ENCODE results near the gene FBXO40.
"Not testable (repeated sequence)": the region's sequence is repeated elsewhere in the genome, so short reads cannot be mapped to it uniquely, and the experiment has no call there.

Gene FBXO40

GRCh38 chr3:121598564-121598963 is 5.4 kb downstream of the FBXO40 start:
- no peak overlapping the region for H2AFZ ChIP-seq (ENCODE audit: low read depth, low read length)

DNA sequence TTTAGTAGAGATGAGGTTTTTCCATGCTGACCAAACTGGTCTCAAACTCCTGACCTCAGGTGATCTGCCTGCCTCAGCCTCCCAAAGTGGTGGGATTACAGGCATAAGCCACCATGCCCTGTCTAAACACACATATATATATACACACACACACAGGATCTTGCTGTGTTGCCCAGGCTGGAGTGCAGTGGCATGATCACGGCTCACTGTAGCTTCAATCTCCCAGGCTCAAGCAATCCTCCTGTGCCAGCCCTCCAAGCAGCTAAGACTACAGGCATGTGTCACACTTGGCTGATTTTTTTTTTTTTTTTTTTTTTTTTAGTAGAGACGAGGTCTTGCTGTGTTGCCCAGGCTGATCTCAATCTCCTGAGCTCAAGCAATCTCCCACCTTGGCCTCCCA is 6.7 kb downstream of the FBXO40 start:
- H3K9ac ChIP-seq (ENCODE audit: low read depth, low read length); H2AFZ ChIP-seq (ENCODE audit: low read depth, low read length); H3K9me3 ChIP-seq (ENCODE audit: insufficient read depth, low read length, severe bottlenecking); H3K4me1 ChIP-seq (ENCODE audit: insufficient read depth, low read length); H3K36me3 ChIP-seq (ENCODE audit: insufficient read depth, low read length); DNase-seq; H3K4me3 ChIP-seq (ENCODE audit: low read depth in 1 of 2, low read length in 2 of 2); H3K79me2 ChIP-seq (ENCODE audit: insufficient read depth, low read length); H3K27me3 ChIP-seq (ENCODE audit: insufficient read depth, low read length, poor library complexity); ATAC-seq (ENCODE audit: insufficient read depth, low read depth); H4K20me1 ChIP-seq (ENCODE audit: insufficient read depth, low read length); H3K27ac ChIP-seq (ENCODE audit: low read length); H3K4me2 ChIP-seq (ENCODE audit: insufficient read depth, low read length): not testable (repeated sequence)

More at GRCh38 chr3:121598564-121598963, 5.4 kb downstream of the FBXO40 start:
- no peak for TF ChIP-seq EZH2 (IDR thresholded peaks at IDR 0.05; ENCODE audit: borderline replicate concordance, low read depth, low read length, severe bottlenecking)
- TF ChIP-seq, protein P1, sequence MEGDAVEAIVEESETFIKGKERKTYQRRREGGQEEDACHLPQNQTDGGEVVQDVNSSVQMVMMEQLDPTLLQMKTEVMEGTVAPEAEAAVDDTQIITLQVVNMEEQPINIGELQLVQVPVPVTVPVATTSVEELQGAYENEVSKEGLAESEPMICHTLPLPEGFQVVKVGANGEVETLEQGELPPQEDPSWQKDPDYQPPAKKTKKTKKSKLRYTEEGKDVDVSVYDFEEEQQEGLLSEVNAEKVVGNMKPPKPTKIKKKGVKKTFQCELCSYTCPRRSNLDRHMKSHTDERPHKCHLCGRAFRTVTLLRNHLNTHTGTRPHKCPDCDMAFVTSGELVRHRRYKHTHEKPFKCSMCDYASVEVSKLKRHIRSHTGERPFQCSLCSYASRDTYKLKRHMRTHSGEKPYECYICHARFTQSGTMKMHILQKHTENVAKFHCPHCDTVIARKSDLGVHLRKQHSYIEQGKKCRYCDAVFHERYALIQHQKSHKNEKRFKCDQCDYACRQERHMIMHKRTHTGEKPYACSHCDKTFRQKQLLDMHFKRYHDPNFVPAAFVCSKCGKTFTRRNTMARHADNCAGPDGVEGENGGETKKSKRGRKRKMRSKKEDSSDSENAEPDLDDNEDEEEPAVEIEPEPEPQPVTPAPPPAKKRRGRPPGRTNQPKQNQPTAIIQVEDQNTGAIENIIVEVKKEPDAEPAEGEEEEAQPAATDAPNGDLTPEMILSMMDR (IDR thresholded peaks at IDR 0.05; ENCODE audit: borderline replicate concordance, extremely low read depth, low read length, poor library complexity, severe bottlenecking): no peak
- ATAC-seq (ENCODE audit: insufficient read depth, low read depth) (no peak), DNase-seq (no peak)
- no peak overlapping the region for H3K9ac ChIP-seq (ENCODE audit: low read depth, low read length)
- no peaks in the 10 kb centered on the region for H3K36me3 ChIP-seq (ENCODE audit: insufficient read depth, low read length)
- no peaks in the 10 kb centered on the region for H3K27me3 ChIP-seq (ENCODE audit: insufficient read depth, low read length, poor library complexity)
- no peak overlapping the region for H3K27ac ChIP-seq (ENCODE audit: low read length)
- H3K4me3 ChIP-seq (ENCODE audit: low read depth in 1 of 2, low read length in 2 of 2): no peak overlapping the region
- no peaks in the 10 kb centered on the region for H3K79me2 ChIP-seq (ENCODE audit: insufficient read depth, low read length)
- no peaks in the 10 kb centered on the region for H4K20me1 ChIP-seq (ENCODE audit: insufficient read depth, low read length)
- H3K4me2 ChIP-seq (ENCODE audit: insufficient read depth, low read length): no peak overlapping the region
- no peaks in the 10 kb centered on the region for H3K9me3 ChIP-seq (ENCODE audit: insufficient read depth, low read length, severe bottlenecking)
- no peaks in the 10 kb centered on the region for H3K4me1 ChIP-seq (ENCODE audit: insufficient read depth, low read length)

DNA sequence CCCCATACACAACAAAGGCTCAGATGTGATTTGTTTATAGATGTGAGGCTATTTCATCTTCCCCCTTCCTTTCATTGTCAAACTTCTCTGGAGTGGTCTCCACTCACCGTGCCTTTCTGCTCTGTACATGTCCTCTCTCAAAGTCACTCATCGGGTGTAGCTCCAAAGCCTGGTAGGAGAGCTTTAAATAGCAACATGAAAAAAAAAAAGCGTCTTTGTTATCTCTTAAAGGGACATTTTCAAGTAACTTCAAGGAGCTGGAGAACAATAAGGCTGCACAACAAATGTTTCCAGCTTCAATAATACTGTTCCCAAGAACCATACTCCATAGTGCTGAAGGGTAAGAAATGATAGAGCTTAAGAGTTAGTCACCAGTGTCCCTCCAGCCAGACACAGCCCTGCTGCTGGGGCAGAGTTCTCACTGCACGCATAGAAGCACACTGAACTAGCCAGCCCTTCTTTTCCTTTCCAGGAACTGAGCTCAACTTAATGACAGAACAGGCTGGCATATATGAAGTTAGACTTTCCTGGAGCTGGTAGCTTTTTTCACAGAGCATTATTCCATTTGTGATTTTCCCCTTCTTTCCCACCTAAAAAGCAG is 8.1 kb downstream of the FBXO40 start:
- Histone ChIP-seq H2AFZ (ENCODE audit: low read depth, low read length) (no peak overlapping the region), H3K79me2 (ENCODE audit: insufficient read depth, low read length) (no peaks in the 10 kb centered on the region), H4K20me1 (ENCODE audit: insufficient read depth, low read length) (no peaks in the 10 kb centered on the region), H3K9me3 (ENCODE audit: insufficient read depth, low read length, severe bottlenecking) (no peaks in the 10 kb centered on the region), H3K4me2 (ENCODE audit: insufficient read depth, low read length) (no peak overlapping the region), H3K27ac (ENCODE audit: low read length) (no peak overlapping the region), H3K9ac (ENCODE audit: low read depth, low read length) (no peak overlapping the region), H3K4me1 (ENCODE audit: insufficient read depth, low read length) (no peaks in the 10 kb centered on the region), H3K27me3 (ENCODE audit: insufficient read depth, low read length, poor library complexity) (no peaks in the 10 kb centered on the region), H3K36me3 (ENCODE audit: insufficient read depth, low read length) (no peaks in the 10 kb centered on the region), H3K4me3 (ENCODE audit: low read depth in 1 of 2, low read length in 2 of 2) (no peak overlapping the region)
- DNase-seq: no peak
- no peak for ATAC-seq (ENCODE audit: insufficient read depth, low read depth)
- no peak for TF ChIP-seq EZH2 (IDR thresholded peaks at IDR 0.05; ENCODE audit: borderline replicate concordance, low read depth, low read length, severe bottlenecking)
- TF ChIP-seq, protein P1 (IDR thresholded peaks at IDR 0.05; ENCODE audit: borderline replicate concordance, extremely low read depth, low read length, poor library complexity, severe bottlenecking): no peak

DNA sequence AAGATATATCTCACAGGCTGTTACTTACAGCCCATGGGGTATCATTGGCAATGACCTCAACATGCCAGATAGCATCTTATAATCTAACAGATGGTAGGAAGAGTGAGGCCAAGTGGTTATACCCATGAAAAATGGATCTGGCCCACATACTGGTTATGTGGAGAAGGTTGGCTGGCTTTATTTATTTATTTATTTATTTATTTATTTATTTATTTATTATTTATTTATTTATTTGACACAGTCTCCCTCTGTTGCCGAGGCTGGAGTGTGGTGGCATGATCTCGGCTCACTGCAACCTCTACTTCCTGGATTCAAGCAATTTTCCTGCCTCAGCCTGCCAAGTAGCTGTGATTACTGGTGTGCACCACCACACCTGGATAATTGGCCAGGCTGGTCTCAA is 11.6 kb downstream of the FBXO40 start:
- TF ChIP-seq, protein P1 (IDR thresholded peaks at IDR 0.05; ENCODE audit: borderline replicate concordance, extremely low read depth, low read length, poor library complexity, severe bottlenecking): no peak
- no peak for TF ChIP-seq EZH2 (IDR thresholded peaks at IDR 0.05; ENCODE audit: borderline replicate concordance, low read depth, low read length, severe bottlenecking)
- no peaks in the 10 kb centered on the region for H3K36me3 ChIP-seq (ENCODE audit: insufficient read depth, low read length)
- H3K4me2 ChIP-seq (ENCODE audit: insufficient read depth, low read length): no peak overlapping the region
- H3K27ac ChIP-seq (ENCODE audit: low read length): no peak overlapping the region
- no peak overlapping the region for H3K9ac ChIP-seq (ENCODE audit: low read depth, low read length)
- no peaks in the 10 kb centered on the region for H4K20me1 ChIP-seq (ENCODE audit: insufficient read depth, low read length)
- DNase-seq (no peak), ATAC-seq (ENCODE audit: insufficient read depth, low read depth) (no peak)
- no peaks in the 10 kb centered on the region for H3K9me3 ChIP-seq (ENCODE audit: insufficient read depth, low read length, severe bottlenecking)
- H3K27me3 ChIP-seq (ENCODE audit: insufficient read depth, low read length, poor library complexity): no peaks in the 10 kb centered on the region
- H3K79me2 ChIP-seq (ENCODE audit: insufficient read depth, low read length): no peaks in the 10 kb centered on the region
- no peak overlapping the region for H3K4me3 ChIP-seq (ENCODE audit: low read depth in 1 of 2, low read length in 2 of 2)
- H2AFZ ChIP-seq (ENCODE audit: low read depth, low read length): no peak overlapping the region
- H3K4me1 ChIP-seq (ENCODE audit: insufficient read depth, low read length): no peaks in the 10 kb centered on the region

Measured in DND-41 (cell line).